ENCODE measurements around the gene CARS2. TPM values are rescaled to one million over a fixed set of nuclear protein-coding genes. Genes with fewer than 3 reads are reported as not detected.
"Not testable (repeated sequence)": the region's sequence is repeated elsewhere in the genome, so short reads cannot be mapped to it uniquely, and the experiment has no call there.

Gene CARS2
- polyA plus RNA-seq, 5 donors: 65.3 to 80.5 (median 70.1) TPM

- no peak for DNase-seq
Observed at GRCh38 chr13:110683921-110684320, 22.0 kb downstream of the CARS2 start.

GRCh38 chr13:110683203-110683883, 22.6 kb downstream of the CARS2 start:
- DNase-seq: no peak

- no peak for DNase-seq
Observed at GRCh38 chr13:110682746-110683145, 23.2 kb downstream of the CARS2 start.

GRCh38 chr13:110681868-110682550, 23.9 kb downstream of the CARS2 start:
- DNase-seq: no peak

GRCh38 chr13:110680852-110681251, 25.1 kb downstream of the CARS2 start:
- DNase-seq: no peak

GRCh38 chr13:110677731-110678545, 28.0 kb downstream of the CARS2 start:
- DNase-seq: no peak

GRCh38 chr13:110676595-110677587, 29.0 kb downstream of the CARS2 start:
- no peak for DNase-seq

- not testable (repeated sequence) for DNase-seq
Observed at GRCh38 chr13:110669814-110670213, 36.1 kb downstream of the CARS2 start.

- no peak for DNase-seq
Observed at GRCh38 chr13:110669036-110669435, 36.9 kb downstream of the CARS2 start.

- DNase-seq: no peak
Observed at GRCh38 chr13:110666255-110666533, 39.7 kb downstream of the CARS2 start.

- DNase-seq: no peak
Observed at GRCh38 chr13:110665491-110666254, 40.2 kb downstream of the CARS2 start.

- no peak for DNase-seq
Observed at GRCh38 chr13:110664673-110665072, 41.2 kb downstream of the CARS2 start.

GRCh38 chr13:110664041-110664440, 41.9 kb downstream of the CARS2 start:
- DNase-seq: no peak

GRCh38 chr13:110663491-110663890, 42.4 kb downstream of the CARS2 start:
- DNase-seq: no peak

- DNase-seq: no peak
Observed at GRCh38 chr13:110662777-110663443, 43.0 kb downstream of the CARS2 start.

- DNase-seq: no peak
Observed at GRCh38 chr13:110662091-110662490, 43.8 kb downstream of the CARS2 start.

- DNase-seq: no peak
Observed at GRCh38 chr13:110661256-110661655, 44.7 kb downstream of the CARS2 start.

GRCh38 chr13:110658218-110658911, 47.6 kb downstream of the CARS2 start:
- not testable (repeated sequence) for DNase-seq

- DNase-seq: no peak
Observed at GRCh38 chr13:110657196-110657595, 48.7 kb downstream of the CARS2 start.

GRCh38 chr13:110653851-110654250, 52.1 kb downstream of the CARS2 start:
- DNase-seq: no peak

Data from right lung (tissue), 5 donors.